Testis (tissue), 3 donors: ENCODE results near the gene C9orf50. TPM values are rescaled to one million over a fixed set of nuclear protein-coding genes. Genes with fewer than 3 reads are reported as not detected.
A peak's percentile ranks its signal among the peaks of the same experiment; 100 is the strongest.
"Not testable (repeated sequence)": the region's sequence is repeated elsewhere in the genome, so short reads cannot be mapped to it uniquely, and the experiment has no call there.

Source experiments
- DNase-seq: peaks from one replicate; pipeline ENCODE4 v3.0.0-alpha.2; 2019
- H3K27ac ChIP-seq, 2 donors: fragments of 200-600 bp; sonication (generic); one replicate each; pipeline ENCODE4 v1.5.1; 2019
- H3K27me3 ChIP-seq: fragments of 200-600 bp; sonication (generic); one replicate; pipeline ENCODE4 v1.5.1; 2019
- H3K36me3 ChIP-seq: fragments of 200-600 bp; sonication (generic); one replicate; pipeline ENCODE4 v1.5.1; 2017; ENCODE audit warnings: low read depth; ENCODE audit errors: missing control alignments
- H3K4me1 ChIP-seq: fragments of 200-600 bp; sonication (generic); one replicate; pipeline ENCODE4 v1.5.1; 2019
- H3K4me3 ChIP-seq, 2 donors: fragments of 200-600 bp; sonication (generic); one replicate each; pipeline ENCODE4 v1.5.1; 2017 to 2019
- H3K9me3 ChIP-seq: fragments of 200-600 bp; sonication (generic); one replicate; pipeline ENCODE4 v1.5.1; 2017
- POLR2A ChIP-seq: fragments of 450-650 bp; IDR thresholded peaks from one replicate; pipeline ENCODE4 v1.6.1; 2017; ENCODE audit warnings: antibody characterized with exemption, mild to moderate bottlenecking, moderate library complexity
- WGBS, 2 donors: methylation state at CpG; one replicate each; pipeline ENCODE4 v1.1.5; 2018; 5-methylcytosine and 5-hydroxymethylcytosine counted together
- intact Hi-C: fragments of 100-400 bp; cut with DNase I; formaldehyde crosslinking; loops from one replicate; pipeline ENCODE4 v1.15.1; 2023; ENCODE audit warnings: low total_unique reads
- polyA plus RNA-seq: library from polyadenylated mRNA; stranded (reverse); fragments of 350-450 nt; fragmentation: Illumina TruSeq; extraction: RNeasy Lipid Tissue Mini Kit (QIAGEN cat#74804); gene quantifications from one replicate; pipeline ENCODE4 v1.2.3, GENCODE V29; 2014; ENCODE audit warnings: low read depth, low replicate concordance; ENCODE audit not compliant: insufficient read depth
- total RNA-seq, 2 donors: library from RNA; depleted of rRNA; stranded (reverse); fragments of >200 nt; gene quantifications; one replicate each; pipeline ENCODE4 v1.2.3, GENCODE V29; 2016
- TF ChIP-seq, protein P1 (sequence below), 3 experiments: fragments of 450-650 bp in 2 of 3; fragments of 200-600 bp in 1 of 3; sonication (generic) in 1 of 3; IDR thresholded peaks; one replicate each; pipeline ENCODE4 v1.5.1; 2016 to 2019; ENCODE audit warnings: antibody characterized with exemption in 3 of 3, mild to moderate bottlenecking in 2 of 3, moderate library complexity in 1 of 3

Gene C9orf50
- total and polyA plus RNA-seq, 3 donors from 2014 or later = 3.7 to 14.6 (median 9.4) TPM

DNA sequence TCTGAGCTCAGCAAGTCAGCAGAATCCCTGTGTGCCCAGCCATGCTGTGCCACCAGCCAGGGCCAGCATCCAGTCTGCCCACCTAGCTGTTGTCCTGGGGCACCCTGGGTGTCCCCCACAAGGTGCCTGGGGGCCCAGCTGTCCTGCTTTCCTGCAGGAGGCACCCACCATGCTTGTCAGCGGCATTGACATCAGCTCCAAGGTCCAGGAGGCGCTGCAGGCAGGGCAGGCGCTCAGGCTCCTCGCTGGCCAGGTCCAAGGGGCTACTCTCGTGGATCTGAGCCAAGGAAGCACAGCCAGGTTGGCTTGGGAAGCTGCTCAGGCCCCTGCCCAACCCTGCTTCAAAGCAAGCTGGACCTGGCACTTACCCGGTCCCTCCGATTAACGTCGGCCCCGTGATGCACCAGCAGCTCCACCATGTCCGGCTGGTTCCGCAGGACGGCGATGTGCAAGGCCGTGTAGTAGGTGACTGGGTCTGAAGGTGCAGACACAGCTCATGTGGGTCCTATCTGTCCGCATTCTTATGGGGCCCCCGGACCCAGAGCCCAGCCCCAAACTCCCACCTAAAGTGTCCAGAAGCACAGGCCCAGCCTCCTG is 18.2 kb upstream of the C9orf50 start:
- H3K27me3 ChIP-seq = no peaks in the 10 kb centered on the region
- TF ChIP-seq, protein P1, sequence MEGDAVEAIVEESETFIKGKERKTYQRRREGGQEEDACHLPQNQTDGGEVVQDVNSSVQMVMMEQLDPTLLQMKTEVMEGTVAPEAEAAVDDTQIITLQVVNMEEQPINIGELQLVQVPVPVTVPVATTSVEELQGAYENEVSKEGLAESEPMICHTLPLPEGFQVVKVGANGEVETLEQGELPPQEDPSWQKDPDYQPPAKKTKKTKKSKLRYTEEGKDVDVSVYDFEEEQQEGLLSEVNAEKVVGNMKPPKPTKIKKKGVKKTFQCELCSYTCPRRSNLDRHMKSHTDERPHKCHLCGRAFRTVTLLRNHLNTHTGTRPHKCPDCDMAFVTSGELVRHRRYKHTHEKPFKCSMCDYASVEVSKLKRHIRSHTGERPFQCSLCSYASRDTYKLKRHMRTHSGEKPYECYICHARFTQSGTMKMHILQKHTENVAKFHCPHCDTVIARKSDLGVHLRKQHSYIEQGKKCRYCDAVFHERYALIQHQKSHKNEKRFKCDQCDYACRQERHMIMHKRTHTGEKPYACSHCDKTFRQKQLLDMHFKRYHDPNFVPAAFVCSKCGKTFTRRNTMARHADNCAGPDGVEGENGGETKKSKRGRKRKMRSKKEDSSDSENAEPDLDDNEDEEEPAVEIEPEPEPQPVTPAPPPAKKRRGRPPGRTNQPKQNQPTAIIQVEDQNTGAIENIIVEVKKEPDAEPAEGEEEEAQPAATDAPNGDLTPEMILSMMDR (IDR thresholded peaks at IDR 0.05) = no peak
- no peak for TF ChIP-seq POLR2A
- H3K4me3 ChIP-seq = no peak overlapping the region
- H3K27ac ChIP-seq = peak overlapping the region in 1 of 2 donors; percentile 28
- 90 to 94% methylated on average over 16 to 17 of the region's 17 CpGs for whole genome bisulfite sequencing, 2 donors
- H3K4me1 ChIP-seq = peaks cover 17% of the 10 kb centered on the region
- H3K9me3 ChIP-seq = no peaks in the 10 kb centered on the region
- no peak for DNase-seq
- intact Hi-C loops = no loop called here
- peaks cover 3% of the 10 kb centered on the region for H3K36me3 ChIP-seq

DNA sequence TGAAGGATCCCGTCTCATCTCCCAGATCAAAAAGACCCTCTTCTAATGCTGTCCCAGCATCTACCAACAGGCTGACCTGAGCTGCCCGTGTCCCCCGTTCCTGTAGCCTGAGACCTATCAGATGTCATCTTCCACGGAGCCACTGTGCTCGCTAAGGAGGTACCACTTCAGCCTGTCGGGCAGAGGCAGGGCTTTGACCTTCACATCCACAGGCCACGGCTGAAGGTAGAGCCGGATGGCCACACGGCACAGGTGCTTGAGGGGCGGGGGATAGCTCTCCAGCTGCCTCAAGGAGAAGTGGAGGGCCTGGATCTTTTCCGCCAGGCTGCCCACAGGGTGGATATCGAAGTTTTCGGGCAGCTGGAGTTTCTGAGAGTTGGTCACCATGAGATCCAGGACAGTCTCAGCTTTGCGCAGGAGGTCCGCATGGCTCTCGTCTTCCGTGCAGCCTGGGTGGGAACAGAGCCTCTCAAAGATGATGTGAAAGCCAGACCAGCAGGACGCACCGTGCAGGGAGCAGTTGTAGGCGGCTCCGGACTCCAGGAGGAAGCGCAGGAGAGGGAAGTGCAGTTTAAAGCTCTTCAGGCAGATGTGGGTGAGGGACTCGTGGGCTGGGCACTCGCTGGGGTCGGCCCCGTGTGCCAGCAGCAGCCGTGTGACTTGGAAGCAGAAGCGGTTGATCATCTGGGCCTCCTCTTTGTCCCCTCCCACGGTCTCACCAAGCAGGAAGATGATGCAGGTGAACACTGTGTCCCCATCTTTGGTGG is 17.0 kb upstream of the C9orf50 start:
- WGBS, 2 donors = 70% methylated on average over 22 to 28 of the region's 29 CpGs

DNA sequence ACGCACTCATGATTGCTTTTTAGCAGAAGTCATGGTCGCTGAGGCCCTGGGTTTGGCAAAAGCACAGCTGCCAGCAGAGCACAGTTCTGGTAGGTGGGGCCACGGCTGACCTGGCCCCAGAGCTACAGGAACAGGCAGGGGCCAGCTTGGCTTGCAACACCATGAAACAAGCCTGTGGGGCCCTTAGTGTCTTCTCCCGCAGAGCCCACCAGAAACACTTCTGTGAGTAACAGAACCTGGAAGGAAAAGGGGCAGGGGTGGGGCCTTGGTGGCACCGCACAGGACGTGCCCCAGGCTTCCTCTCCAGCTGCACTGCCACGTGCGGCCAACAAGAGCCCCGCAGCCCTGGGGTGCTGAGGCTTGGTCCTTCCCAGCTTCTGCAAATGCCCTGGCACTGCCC is 16.2 kb upstream of the C9orf50 start:
- Histone ChIP-seq H3K4me1 (peaks cover 29% of the 10 kb centered on the region), H3K27ac (no peak overlapping the region), H3K27me3 (no peaks in the 10 kb centered on the region), H3K36me3 (peaks cover 3% of the 10 kb centered on the region), H3K9me3 (no peaks in the 10 kb centered on the region), H3K4me3 (no peak overlapping the region)
- TF ChIP-seq, protein P1 (IDR thresholded peaks at IDR 0.05) = no peak
- TF ChIP-seq POLR2A = no peak
- intact Hi-C loops = no loop called here
- DNase-seq = no peak
- WGBS, 2 donors = 69 to 71% methylated on average over 6 to 9 of the region's 9 CpGs

More for the DNA sequence above, 17.0 kb upstream of the C9orf50 start:
- TF ChIP-seq POLR2A = no peak
- TF ChIP-seq, protein P1 (IDR thresholded peaks at IDR 0.05) = no peak
- Histone ChIP-seq H3K27ac (peak overlapping the region in 1 of 2 donors; percentile 33), H3K9me3 (no peaks in the 10 kb centered on the region), H3K4me1 (peaks cover 21% of the 10 kb centered on the region), H3K36me3 (peaks cover 3% of the 10 kb centered on the region), H3K27me3 (no peaks in the 10 kb centered on the region), H3K4me3 (no peak overlapping the region)
- intact Hi-C loops = no loop called here
- DNase-seq = no peak

DNA sequence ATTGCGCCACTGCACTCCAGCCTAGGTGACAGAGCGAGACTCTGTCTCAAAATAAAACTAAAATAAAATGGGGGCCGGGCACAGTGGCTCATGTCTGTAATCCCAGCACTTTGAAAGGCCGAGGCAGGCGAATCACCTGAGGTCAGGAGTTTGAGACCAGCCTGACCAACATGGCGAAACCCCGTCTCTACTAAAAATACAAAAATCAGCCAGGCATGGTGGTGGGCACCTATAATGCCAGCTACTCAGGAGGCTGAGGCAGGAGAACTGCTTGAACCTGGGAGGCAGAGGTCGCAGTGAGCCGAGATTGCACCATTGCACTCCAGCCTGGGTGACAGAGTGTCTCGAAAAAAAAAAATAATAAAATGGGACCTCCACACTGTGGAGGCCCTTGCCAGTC is 15.4 kb upstream of the C9orf50 start:
- H3K4me1 ChIP-seq = peaks cover 36% of the 10 kb centered on the region
- WGBS, 2 donors = 83 to 91% methylated on average over 10 of the region's 10 CpGs
- H3K27me3 ChIP-seq, DNase-seq, H3K27ac ChIP-seq, H3K9me3 ChIP-seq, H3K4me3 ChIP-seq, intact Hi-C loops, H3K36me3 ChIP-seq: not testable (repeated sequence)

DNA sequence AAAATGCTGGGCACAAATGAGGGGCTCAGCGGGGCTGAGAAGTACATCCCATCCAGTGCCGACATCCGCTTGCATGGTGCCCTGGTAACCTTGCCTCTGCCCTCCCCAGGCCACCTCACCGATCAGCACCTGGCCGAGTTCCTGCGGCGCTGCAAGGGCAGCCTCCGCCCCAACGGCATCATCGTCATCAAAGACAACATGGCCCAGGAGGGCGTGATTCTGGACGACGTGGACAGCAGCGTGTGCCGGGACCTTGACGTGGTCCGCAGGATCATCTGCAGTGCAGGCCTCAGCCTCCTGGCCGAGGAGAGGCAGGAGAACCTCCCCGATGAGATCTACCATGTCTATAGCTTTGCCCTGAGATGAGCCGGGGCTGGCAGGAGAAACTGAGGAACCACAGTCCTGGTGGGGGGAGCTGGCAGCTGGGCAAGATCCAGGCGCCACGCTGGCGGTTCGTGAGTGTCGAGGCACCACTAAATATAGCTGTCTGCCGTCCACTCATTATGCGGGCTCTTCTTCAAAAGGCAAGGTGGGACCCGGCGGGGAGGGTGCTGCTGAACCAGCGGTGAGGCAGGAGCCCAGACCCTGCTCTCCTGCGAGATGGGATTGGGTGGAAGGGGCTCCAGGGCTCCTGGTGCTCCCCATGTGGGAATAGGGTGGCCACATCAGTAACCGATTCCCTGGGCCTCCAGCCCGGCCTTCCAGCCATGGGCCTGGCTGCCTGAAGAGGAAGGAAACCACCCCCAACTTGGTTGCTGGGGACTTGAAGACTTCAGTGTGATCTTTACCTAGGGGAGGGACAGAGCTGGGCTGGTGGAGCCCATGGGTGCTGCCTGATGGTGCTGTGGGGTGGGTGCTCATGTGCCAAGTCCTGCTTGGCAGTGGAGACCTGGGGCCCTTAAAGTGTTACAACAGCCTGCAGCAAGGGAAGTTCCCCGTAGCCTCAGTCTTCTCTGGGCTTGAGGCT is 14.5 kb upstream of the C9orf50 start:
- 89 to 97% methylated on average over 6 to 34 of the region's 34 CpGs for WGBS, 2 donors

More for the DNA sequence above, 14.5 kb upstream of the C9orf50 start:
- DNase-seq = no peak
- Histone ChIP-seq H3K4me1 (peaks cover 38% of the 10 kb centered on the region), H3K4me3 (no peak overlapping the region), H3K27ac (no peak overlapping the region), H3K9me3 (no peaks in the 10 kb centered on the region), H3K36me3 (peaks cover 3% of the 10 kb centered on the region), H3K27me3 (no peaks in the 10 kb centered on the region)
- no peak for TF ChIP-seq POLR2A
- TF ChIP-seq, protein P1 (IDR thresholded peaks at IDR 0.05) = no peak
- intact Hi-C loops = no loop called here
